ENCODE results near the gene RWDD1.

RWDD1 gene

GRCh38 chr6:116577486-116577885 is 6.2 kb downstream of the RWDD1 start:
- no peak overlapping the region for H3K9ac ChIP-seq (ENCODE audit: low read length)
- H3K27ac ChIP-seq (ENCODE audit: low read length, poor library complexity, severe bottlenecking) = no peak overlapping the region
- peaks cover 6 to 65% of the 10 kb centered on the region in 2 experiments for H3K36me3 ChIP-seq (ENCODE audit: control insufficient read depth in 1 of 2, insufficient read depth in 2 of 2, low read depth in 1 of 2, low read length in 2 of 2)
- no peak overlapping the region for H2AK5ac ChIP-seq (ENCODE audit: low read length, severe bottlenecking)
- no peak overlapping the region for H4K8ac ChIP-seq (ENCODE audit: low read length)
- WGBS = 86% methylated on average over 4 of the region's 5 CpGs
- no peak overlapping the region for H4K91ac ChIP-seq (ENCODE audit: low read length)
- no peak overlapping the region for H2BK15ac ChIP-seq (ENCODE audit: low read depth, poor library complexity, severe bottlenecking)
- no peak overlapping the region for H3K4me3 ChIP-seq (ENCODE audit: insufficient read depth in 1 of 2, low read depth in 1 of 2, low read length in 2 of 2)
- H3K14ac ChIP-seq (ENCODE audit: low read length in 2 of 2) = no peak overlapping the region
- H2BK120ac ChIP-seq (ENCODE audit: low read depth, low read length) = no peak overlapping the region
- H2BK12ac ChIP-seq (ENCODE audit: low read length in 2 of 2) = no peak overlapping the region
- H3K23ac ChIP-seq (ENCODE audit: low read length in 2 of 2) = no peak overlapping the region
- no peaks in the 10 kb centered on the region for H3K4me1 ChIP-seq (ENCODE audit: control insufficient read depth, insufficient read depth, low read depth, low read length)
- DNase-seq = no peak
- no peak overlapping the region for H3K4ac ChIP-seq (ENCODE audit: low read depth in 1 of 2, low read length in 2 of 2)
- peaks cover 9% of the 10 kb centered on the region for H3K79me1 ChIP-seq (replicated peaks; ENCODE audit: low read length, poor library complexity, severe bottlenecking)
- H2BK5ac ChIP-seq (ENCODE audit: low read depth, low read length, poor library complexity, severe bottlenecking) = no peak overlapping the region
- no peaks in the 10 kb centered on the region for H3K27me3 ChIP-seq (ENCODE audit: control insufficient read depth in 1 of 2, insufficient read depth in 1 of 2, low read length in 2 of 2)
- H3K18ac ChIP-seq (ENCODE audit: low read depth in 1 of 2, low read length in 2 of 2) = no peak overlapping the region
- H3K4me2 ChIP-seq (ENCODE audit: low read length, poor library complexity, severe bottlenecking) = no peak overlapping the region
- no peaks in the 10 kb centered on the region for H3K9me3 ChIP-seq (ENCODE audit: control insufficient read depth, low read length)
- H2AFZ ChIP-seq (ENCODE audit: low read depth, low read length) = no peak overlapping the region

DNA sequence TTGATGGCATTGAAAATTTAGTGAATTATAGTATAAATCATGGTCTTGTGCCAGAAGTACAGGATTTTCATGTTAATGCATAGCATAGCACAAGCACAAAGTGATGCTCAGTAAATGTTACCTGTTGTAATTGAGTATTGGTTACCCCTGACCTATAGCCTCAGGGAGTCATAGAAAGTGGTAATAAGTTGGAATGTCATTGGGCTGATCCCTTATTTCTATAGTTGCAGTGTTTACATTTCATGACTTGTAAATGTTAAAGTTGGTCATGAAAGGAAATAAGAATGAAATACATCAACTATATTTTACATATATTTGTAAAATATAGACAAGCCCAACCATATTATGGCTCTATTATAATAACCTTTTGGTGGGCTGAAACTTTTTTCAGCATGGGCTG is 7.0 kb downstream of the RWDD1 start:
- no peak for DNase-seq
- H3K4me1 ChIP-seq (ENCODE audit: control insufficient read depth, insufficient read depth, low read depth, low read length) = no peaks in the 10 kb centered on the region
- no peak overlapping the region for H2BK12ac ChIP-seq (ENCODE audit: low read length in 2 of 2)
- no peaks in the 10 kb centered on the region for H3K9me3 ChIP-seq (ENCODE audit: control insufficient read depth, low read length)
- no peak overlapping the region for H2AK5ac ChIP-seq (ENCODE audit: low read length, severe bottlenecking)
- peaks cover 11% of the 10 kb centered on the region for H3K79me1 ChIP-seq (replicated peaks; ENCODE audit: low read length, poor library complexity, severe bottlenecking)
- no peak overlapping the region for H2BK120ac ChIP-seq (ENCODE audit: low read depth, low read length)
- no peak overlapping the region for H2BK5ac ChIP-seq (ENCODE audit: low read depth, low read length, poor library complexity, severe bottlenecking)
- H3K27me3 ChIP-seq (ENCODE audit: control insufficient read depth in 1 of 2, insufficient read depth in 1 of 2, low read length in 2 of 2) = no peaks in the 10 kb centered on the region
- H3K23ac ChIP-seq (ENCODE audit: low read length in 2 of 2) = no peak overlapping the region
- H3K18ac ChIP-seq (ENCODE audit: low read depth in 1 of 2, low read length in 2 of 2) = no peak overlapping the region
- H3K36me3 ChIP-seq (ENCODE audit: control insufficient read depth in 1 of 2, insufficient read depth in 2 of 2, low read depth in 1 of 2, low read length in 2 of 2) = peaks cover 6 to 71% of the 10 kb centered on the region in 2 experiments
- no peak overlapping the region for H3K4me2 ChIP-seq (ENCODE audit: low read length, poor library complexity, severe bottlenecking)
- H4K8ac ChIP-seq (ENCODE audit: low read length) = no peak overlapping the region
- no peak overlapping the region for H3K9ac ChIP-seq (ENCODE audit: low read length)
- H4K91ac ChIP-seq (ENCODE audit: low read length) = no peak overlapping the region
- H3K4me3 ChIP-seq (ENCODE audit: insufficient read depth in 1 of 2, low read depth in 1 of 2, low read length in 2 of 2) = no peak overlapping the region
- H3K14ac ChIP-seq (ENCODE audit: low read length in 2 of 2) = no peak overlapping the region
- H2BK15ac ChIP-seq (ENCODE audit: low read depth, poor library complexity, severe bottlenecking) = no peak overlapping the region
- no peak overlapping the region for H2AFZ ChIP-seq (ENCODE audit: low read depth, low read length)
- no peak overlapping the region for H3K27ac ChIP-seq (ENCODE audit: low read length, poor library complexity, severe bottlenecking)
- H3K4ac ChIP-seq (ENCODE audit: low read depth in 1 of 2, low read length in 2 of 2) = no peak overlapping the region

DNA sequence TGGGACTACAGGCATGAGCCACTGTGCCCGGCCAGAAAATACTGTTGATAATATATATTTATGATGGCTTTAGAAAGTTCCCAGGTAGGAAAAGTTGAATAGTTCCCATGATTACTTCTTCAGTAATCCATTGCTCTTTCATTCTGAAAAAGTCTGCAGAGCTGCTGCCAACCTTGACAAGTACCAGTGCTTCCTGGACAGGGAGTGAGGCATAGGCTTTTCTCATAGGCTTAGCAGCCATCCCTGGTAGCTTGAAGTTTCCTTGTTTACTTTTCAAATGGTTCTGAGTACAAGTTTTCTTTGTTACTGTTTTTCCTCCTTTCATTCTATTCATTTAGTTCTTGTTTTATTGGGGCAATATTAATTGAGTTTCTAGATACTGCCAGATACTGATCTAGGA is 7.8 kb downstream of the RWDD1 start:
- Histone ChIP-seq H2BK12ac (ENCODE audit: low read length in 2 of 2) (no peak overlapping the region), H3K23ac (ENCODE audit: low read length in 2 of 2) (no peak overlapping the region), H3K4me3 (ENCODE audit: insufficient read depth in 1 of 2, low read depth in 1 of 2, low read length in 2 of 2) (no peak overlapping the region), H4K91ac (ENCODE audit: low read length) (no peak overlapping the region), H3K4me1 (ENCODE audit: control insufficient read depth, insufficient read depth, low read depth, low read length) (no peaks in the 10 kb centered on the region), H3K79me1 (replicated peaks; ENCODE audit: low read length, poor library complexity, severe bottlenecking) (peaks cover 13% of the 10 kb centered on the region), H3K27me3 (ENCODE audit: control insufficient read depth in 1 of 2, insufficient read depth in 1 of 2, low read length in 2 of 2) (no peaks in the 10 kb centered on the region), H3K4ac (ENCODE audit: low read depth in 1 of 2, low read length in 2 of 2) (no peak overlapping the region), H3K9me3 (ENCODE audit: control insufficient read depth, low read length) (no peaks in the 10 kb centered on the region), H3K27ac (ENCODE audit: low read length, poor library complexity, severe bottlenecking) (no peak overlapping the region), H2BK120ac (ENCODE audit: low read depth, low read length) (no peak overlapping the region), H3K9ac (ENCODE audit: low read length) (no peak overlapping the region), H2BK15ac (ENCODE audit: low read depth, poor library complexity, severe bottlenecking) (no peak overlapping the region), H3K36me3 (ENCODE audit: control insufficient read depth in 1 of 2, insufficient read depth in 2 of 2, low read depth in 1 of 2, low read length in 2 of 2) (peaks cover 8 to 77% of the 10 kb centered on the region in 2 experiments), H3K4me2 (ENCODE audit: low read length, poor library complexity, severe bottlenecking) (no peak overlapping the region), H3K14ac (ENCODE audit: low read length in 2 of 2) (no peak overlapping the region), H2AFZ (ENCODE audit: low read depth, low read length) (no peak overlapping the region), H3K18ac (ENCODE audit: low read depth in 1 of 2, low read length in 2 of 2) (no peak overlapping the region), H4K8ac (ENCODE audit: low read length) (no peak overlapping the region), H2BK5ac (ENCODE audit: low read depth, low read length, poor library complexity, severe bottlenecking) (no peak overlapping the region), H2AK5ac (ENCODE audit: low read length, severe bottlenecking) (no peak overlapping the region)
- no CpG with 5 or more reads among the region's 1 CpG for WGBS
- DNase-seq = peak; percentile 60

DNA sequence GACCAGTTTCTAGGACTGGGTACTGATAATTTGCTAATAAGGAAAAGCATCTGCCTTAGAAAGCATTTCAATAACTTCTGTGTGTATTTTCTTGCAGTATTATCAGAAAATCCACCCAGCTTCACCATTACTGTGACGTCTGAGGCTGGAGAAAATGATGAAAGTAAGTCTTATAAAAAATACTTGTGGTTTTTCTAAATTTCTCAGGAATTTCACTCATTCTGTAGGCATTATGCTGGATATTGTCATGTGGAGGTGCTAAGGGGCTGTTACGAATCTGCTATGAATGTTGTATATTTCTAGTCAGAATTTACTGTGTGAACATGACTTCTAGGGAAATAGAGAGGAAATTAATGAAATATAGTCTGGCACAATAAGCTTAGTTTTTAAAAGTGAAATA is 8.9 kb downstream of the RWDD1 start:
- Histone ChIP-seq H3K27ac (ENCODE audit: low read length, poor library complexity, severe bottlenecking) (no peak overlapping the region), H3K18ac (ENCODE audit: low read depth in 1 of 2, low read length in 2 of 2) (no peak overlapping the region), H3K14ac (ENCODE audit: low read length in 2 of 2) (no peak overlapping the region), H3K4me1 (ENCODE audit: control insufficient read depth, insufficient read depth, low read depth, low read length) (no peaks in the 10 kb centered on the region), H2BK5ac (ENCODE audit: low read depth, low read length, poor library complexity, severe bottlenecking) (no peak overlapping the region), H3K4me2 (ENCODE audit: low read length, poor library complexity, severe bottlenecking) (no peak overlapping the region), H3K27me3 (ENCODE audit: control insufficient read depth in 1 of 2, insufficient read depth in 1 of 2, low read length in 2 of 2) (no peaks in the 10 kb centered on the region), H2AFZ (ENCODE audit: low read depth, low read length) (no peak overlapping the region), H2BK15ac (ENCODE audit: low read depth, poor library complexity, severe bottlenecking) (no peak overlapping the region), H3K9ac (ENCODE audit: low read length) (no peak overlapping the region), H3K9me3 (ENCODE audit: control insufficient read depth, low read length) (no peaks in the 10 kb centered on the region), H3K36me3 (ENCODE audit: control insufficient read depth in 1 of 2, insufficient read depth in 2 of 2, low read depth in 1 of 2, low read length in 2 of 2) (peaks cover 2 to 79% of the 10 kb centered on the region in 2 experiments), H3K23ac (ENCODE audit: low read length in 2 of 2) (no peak overlapping the region), H3K4ac (ENCODE audit: low read depth in 1 of 2, low read length in 2 of 2) (no peak overlapping the region), H4K91ac (ENCODE audit: low read length) (no peak overlapping the region), H4K8ac (ENCODE audit: low read length) (no peak overlapping the region), H2BK12ac (ENCODE audit: low read length in 2 of 2) (no peak overlapping the region), H2AK5ac (ENCODE audit: low read length, severe bottlenecking) (no peak overlapping the region), H3K4me3 (ENCODE audit: insufficient read depth in 1 of 2, low read depth in 1 of 2, low read length in 2 of 2) (no peak overlapping the region), H2BK120ac (ENCODE audit: low read depth, low read length) (no peak overlapping the region), H3K79me1 (replicated peaks; ENCODE audit: low read length, poor library complexity, severe bottlenecking) (peaks cover 11% of the 10 kb centered on the region)
- WGBS = 66% methylated on average over 2 of the region's 2 CpGs
- DNase-seq = peak; percentile 40
